Measurements from ENCODE around the gene DALRD3.

Gene DALRD3

GRCh38 chr3:48999085-48999858 lies 19.1 kb downstream of the DALRD3 start:
- no peak overlapping the region for H3K27ac ChIP-seq (ENCODE audit: low read length)
- no peaks in the 10 kb centered on the region for H3K9me3 ChIP-seq (ENCODE audit: control insufficient read depth in 1 of 2, low read length in 2 of 2)
- no peaks in the 10 kb centered on the region for H3K4me1 ChIP-seq (ENCODE audit: control insufficient read depth in 1 of 2, insufficient read depth in 2 of 2, low read length in 2 of 2)
- H3K27me3 ChIP-seq (ENCODE audit: low read depth, low read length), result no peaks in the 10 kb centered on the region
- H3K36me3 ChIP-seq (ENCODE audit: control insufficient read depth in 1 of 2, insufficient read depth in 2 of 2, low read length in 2 of 2), result peaks cover 0 to 3% of the 10 kb centered on the region in 2 donors
- no peak overlapping the region for H3K4me3 ChIP-seq (ENCODE audit: low read depth in 1 of 2, low read length in 2 of 2)

DNA sequence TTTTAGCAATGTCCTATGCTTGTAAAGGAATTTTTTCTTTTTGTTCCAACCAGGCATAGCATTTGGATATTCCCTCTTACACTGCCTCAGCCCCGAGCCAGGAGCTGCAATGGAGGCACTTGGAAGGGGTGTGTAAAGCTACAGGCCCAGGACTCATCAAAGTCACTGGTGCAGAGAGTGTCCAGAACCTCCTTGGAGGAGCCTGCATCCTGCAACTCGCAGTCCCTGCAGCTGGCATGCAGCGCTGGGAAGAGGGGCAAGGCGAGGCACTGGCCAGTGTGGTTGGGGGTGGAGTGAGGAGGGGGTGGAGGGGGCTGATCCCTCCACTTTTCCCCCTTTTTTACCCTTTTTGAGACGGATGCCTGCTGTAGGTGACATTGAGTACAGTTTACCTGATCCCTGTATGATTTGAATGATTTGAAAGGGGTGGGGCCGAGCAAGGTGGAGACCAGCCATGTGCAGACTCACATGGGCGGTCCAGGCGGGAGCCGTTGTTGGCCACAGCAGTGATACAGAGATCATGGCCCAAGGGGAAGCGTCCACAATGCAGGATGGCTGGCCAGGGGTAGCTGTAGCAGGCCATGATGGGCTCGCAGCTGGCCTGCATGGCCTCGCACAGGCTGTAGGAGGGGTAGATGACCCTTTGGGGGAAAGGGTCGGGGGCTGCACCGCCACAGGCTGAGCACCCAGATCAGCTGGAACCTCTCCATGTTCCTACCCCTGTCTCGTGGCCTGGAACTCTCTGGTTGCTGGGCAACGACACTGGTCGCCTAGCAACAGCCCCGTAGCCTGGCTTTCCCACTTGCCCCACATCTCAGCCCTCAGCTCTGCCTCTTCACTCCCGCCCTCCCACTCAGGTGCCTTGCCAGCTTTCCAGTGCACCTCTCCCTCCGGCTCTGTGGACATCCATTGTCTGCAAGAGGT lies 20.4 kb downstream of the DALRD3 start:
- Histone ChIP-seq H3K9me3 (ENCODE audit: control insufficient read depth in 1 of 2, low read length in 2 of 2) (no peaks in the 10 kb centered on the region), H3K27me3 (ENCODE audit: low read depth, low read length) (no peaks in the 10 kb centered on the region), H3K27ac (ENCODE audit: low read length) (no peak overlapping the region), H3K4me3 (ENCODE audit: low read depth in 1 of 2, low read length in 2 of 2) (no peak overlapping the region), H3K4me1 (ENCODE audit: control insufficient read depth in 1 of 2, insufficient read depth in 2 of 2, low read length in 2 of 2) (no peaks in the 10 kb centered on the region), H3K36me3 (ENCODE audit: control insufficient read depth in 1 of 2, insufficient read depth in 2 of 2, low read length in 2 of 2) (peaks cover 0 to 6% of the 10 kb centered on the region in 2 donors)

- peaks cover 0 to 6% of the 10 kb centered on the region in 2 donors for H3K36me3 ChIP-seq (ENCODE audit: control insufficient read depth in 1 of 2, insufficient read depth in 2 of 2, low read length in 2 of 2)
- no peak overlapping the region for H3K27ac ChIP-seq (ENCODE audit: low read length)
- H3K9me3 ChIP-seq (ENCODE audit: control insufficient read depth in 1 of 2, low read length in 2 of 2), result no peaks in the 10 kb centered on the region
- no peaks in the 10 kb centered on the region for H3K27me3 ChIP-seq (ENCODE audit: low read depth, low read length)
- no peak overlapping the region for H3K4me3 ChIP-seq (ENCODE audit: low read depth in 1 of 2, low read length in 2 of 2)
- peaks cover 0 to 1% of the 10 kb centered on the region in 2 donors for H3K4me1 ChIP-seq (ENCODE audit: control insufficient read depth in 1 of 2, insufficient read depth in 2 of 2, low read length in 2 of 2)
Observed at GRCh38 chr3:48997102-48997635, 21.2 kb downstream of the DALRD3 start.

- no peak overlapping the region for H3K27ac ChIP-seq (ENCODE audit: low read length)
- H3K4me3 ChIP-seq (ENCODE audit: low read depth in 1 of 2, low read length in 2 of 2), result no peak overlapping the region
- peaks cover 0 to 6% of the 10 kb centered on the region in 2 donors for H3K36me3 ChIP-seq (ENCODE audit: control insufficient read depth in 1 of 2, insufficient read depth in 2 of 2, low read length in 2 of 2)
- H3K4me1 ChIP-seq (ENCODE audit: control insufficient read depth in 1 of 2, insufficient read depth in 2 of 2, low read length in 2 of 2), result peaks cover 4 to 7% of the 10 kb centered on the region in 2 donors
- H3K9me3 ChIP-seq (ENCODE audit: control insufficient read depth in 1 of 2, low read length in 2 of 2), result no peaks in the 10 kb centered on the region
- H3K27me3 ChIP-seq (ENCODE audit: low read depth, low read length), result no peaks in the 10 kb centered on the region
Observed at GRCh38 chr3:48996640-48997039, 21.7 kb downstream of the DALRD3 start.

DNA sequence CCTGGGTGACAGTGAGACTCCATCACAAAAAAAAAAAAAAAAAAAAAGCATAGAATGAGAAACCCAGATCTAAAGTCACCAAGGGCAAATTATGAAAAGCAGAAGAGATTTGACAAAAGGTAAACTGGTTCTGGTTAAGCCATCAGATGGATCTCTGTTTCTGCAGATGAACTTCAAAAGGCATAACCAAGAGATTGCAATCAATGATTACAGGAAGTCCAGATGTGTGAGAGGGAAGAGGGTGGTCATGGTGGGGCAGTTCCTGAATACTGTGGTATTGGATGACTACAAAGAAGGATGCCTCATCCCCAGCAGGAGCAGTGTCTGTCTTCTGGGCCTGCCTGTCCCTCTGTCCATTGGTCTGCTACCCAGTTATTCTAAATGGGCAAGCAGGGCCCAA lies 24.5 kb downstream of the DALRD3 start:
- H3K27ac ChIP-seq (ENCODE audit: low read length), result no peak overlapping the region
- H3K4me3 ChIP-seq (ENCODE audit: low read depth in 1 of 2, low read length in 2 of 2), result no peak overlapping the region
- H3K4me1 ChIP-seq (ENCODE audit: control insufficient read depth in 1 of 2, insufficient read depth in 2 of 2, low read length in 2 of 2), result peaks cover 15 to 22% of the 10 kb centered on the region in 2 donors
- peaks cover 0 to 6% of the 10 kb centered on the region in 2 donors for H3K36me3 ChIP-seq (ENCODE audit: control insufficient read depth in 1 of 2, insufficient read depth in 2 of 2, low read length in 2 of 2)
- H3K9me3 ChIP-seq (ENCODE audit: control insufficient read depth in 1 of 2, low read length in 2 of 2), result no peaks in the 10 kb centered on the region
- no peaks in the 10 kb centered on the region for H3K27me3 ChIP-seq (ENCODE audit: low read depth, low read length)

DNA sequence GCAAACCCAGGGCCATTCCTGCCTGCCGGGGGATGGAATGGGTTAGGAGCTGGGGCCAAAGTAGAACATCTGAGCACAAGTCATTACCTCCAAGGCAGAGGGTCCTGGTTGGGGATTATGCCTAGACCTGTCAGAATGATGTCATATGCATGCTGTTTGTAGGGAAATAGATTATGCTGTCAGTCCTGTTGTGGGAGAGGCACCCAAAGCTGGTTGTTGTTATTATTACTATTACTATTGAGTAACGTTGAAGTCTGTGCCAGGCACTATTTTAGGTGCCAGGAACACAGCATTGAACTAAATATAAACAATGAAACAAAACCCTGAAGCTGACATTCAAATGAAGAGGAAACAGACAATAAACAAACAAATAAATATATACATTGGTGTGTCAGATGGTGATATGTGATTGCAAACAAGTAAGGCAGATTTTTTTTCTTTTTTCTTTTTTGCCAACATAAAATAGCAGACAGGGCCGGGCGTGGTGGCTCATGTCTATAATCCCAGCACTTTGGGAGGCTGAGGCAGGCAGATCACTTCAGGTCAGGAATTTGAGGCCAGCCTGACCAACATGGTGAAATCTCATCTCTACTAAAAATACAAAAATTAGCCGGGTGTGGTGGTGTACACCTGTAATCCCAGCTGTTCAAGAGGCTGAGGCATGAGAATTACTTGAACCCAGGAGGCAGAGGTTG lies 26.4 kb downstream of the DALRD3 start:
- peak overlapping the region; percentile 89 to 97 for H3K4me3 ChIP-seq (ENCODE audit: low read depth in 1 of 2, low read length in 2 of 2)
- H3K27me3 ChIP-seq (ENCODE audit: low read depth, low read length), result no peaks in the 10 kb centered on the region
- H3K36me3 ChIP-seq (ENCODE audit: control insufficient read depth in 1 of 2, insufficient read depth in 2 of 2, low read length in 2 of 2), result peaks cover 0 to 6% of the 10 kb centered on the region in 2 donors
- H3K27ac ChIP-seq (ENCODE audit: low read length), result no peak overlapping the region
- H3K9me3 ChIP-seq (ENCODE audit: control insufficient read depth in 1 of 2, low read length in 2 of 2), result no peaks in the 10 kb centered on the region
- H3K4me1 ChIP-seq (ENCODE audit: control insufficient read depth in 1 of 2, insufficient read depth in 2 of 2, low read length in 2 of 2), result peaks cover 15 to 23% of the 10 kb centered on the region in 2 donors

DNA sequence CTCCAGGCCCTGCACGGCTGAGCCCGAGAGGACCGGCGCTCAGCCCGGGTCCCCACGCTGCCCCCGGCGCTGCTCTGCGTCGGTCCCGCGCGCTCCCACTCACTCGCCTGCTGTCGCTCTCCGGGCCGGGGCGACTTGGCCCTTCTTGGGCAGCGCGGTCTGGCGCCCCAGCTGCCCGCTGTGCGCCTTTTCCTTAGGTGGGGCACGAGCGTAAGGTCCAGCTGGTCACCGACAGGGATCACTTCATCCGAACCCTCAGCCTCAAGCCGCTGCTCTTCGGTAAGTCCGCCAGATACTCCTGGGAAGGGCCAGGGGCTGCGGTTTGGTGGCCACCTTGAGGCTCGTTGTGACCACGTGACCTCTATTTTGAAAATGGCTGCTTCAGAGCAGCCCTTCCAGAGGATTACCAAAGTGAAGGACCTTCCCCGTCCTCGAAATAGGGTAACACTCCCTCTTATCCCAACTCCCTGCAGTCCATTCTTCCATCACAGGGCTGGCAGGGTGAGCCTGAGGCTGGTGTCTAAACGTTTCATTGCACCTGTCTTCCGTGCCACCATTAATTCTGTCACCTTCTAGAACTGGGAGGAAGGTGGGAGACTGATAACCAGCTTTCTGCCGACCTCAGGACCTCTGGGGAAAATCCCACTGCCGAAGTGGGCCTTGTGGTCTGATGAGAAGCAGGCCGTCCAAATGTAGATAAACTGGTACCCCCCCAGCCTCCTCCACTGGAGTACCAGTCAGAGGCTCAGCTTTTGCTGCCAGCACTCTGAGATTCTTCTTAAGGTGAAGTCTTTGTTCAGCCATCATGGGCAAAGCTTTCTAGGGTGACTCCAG lies 27.5 kb downstream of the DALRD3 start:
- Histone ChIP-seq H3K9me3 (ENCODE audit: control insufficient read depth in 1 of 2, low read length in 2 of 2) (no peaks in the 10 kb centered on the region), H3K4me1 (ENCODE audit: control insufficient read depth in 1 of 2, insufficient read depth in 2 of 2, low read length in 2 of 2) (peaks cover 15 to 23% of the 10 kb centered on the region in 2 donors), H3K4me3 (ENCODE audit: low read depth in 1 of 2, low read length in 2 of 2) (peak overlapping the region; percentile 89 to 97), H3K36me3 (ENCODE audit: control insufficient read depth in 1 of 2, insufficient read depth in 2 of 2, low read length in 2 of 2) (peaks cover 9 to 10% of the 10 kb centered on the region in 2 donors), H3K27me3 (ENCODE audit: low read depth, low read length) (no peaks in the 10 kb centered on the region), H3K27ac (ENCODE audit: low read length) (peak overlapping the region; percentile 53)

DNA sequence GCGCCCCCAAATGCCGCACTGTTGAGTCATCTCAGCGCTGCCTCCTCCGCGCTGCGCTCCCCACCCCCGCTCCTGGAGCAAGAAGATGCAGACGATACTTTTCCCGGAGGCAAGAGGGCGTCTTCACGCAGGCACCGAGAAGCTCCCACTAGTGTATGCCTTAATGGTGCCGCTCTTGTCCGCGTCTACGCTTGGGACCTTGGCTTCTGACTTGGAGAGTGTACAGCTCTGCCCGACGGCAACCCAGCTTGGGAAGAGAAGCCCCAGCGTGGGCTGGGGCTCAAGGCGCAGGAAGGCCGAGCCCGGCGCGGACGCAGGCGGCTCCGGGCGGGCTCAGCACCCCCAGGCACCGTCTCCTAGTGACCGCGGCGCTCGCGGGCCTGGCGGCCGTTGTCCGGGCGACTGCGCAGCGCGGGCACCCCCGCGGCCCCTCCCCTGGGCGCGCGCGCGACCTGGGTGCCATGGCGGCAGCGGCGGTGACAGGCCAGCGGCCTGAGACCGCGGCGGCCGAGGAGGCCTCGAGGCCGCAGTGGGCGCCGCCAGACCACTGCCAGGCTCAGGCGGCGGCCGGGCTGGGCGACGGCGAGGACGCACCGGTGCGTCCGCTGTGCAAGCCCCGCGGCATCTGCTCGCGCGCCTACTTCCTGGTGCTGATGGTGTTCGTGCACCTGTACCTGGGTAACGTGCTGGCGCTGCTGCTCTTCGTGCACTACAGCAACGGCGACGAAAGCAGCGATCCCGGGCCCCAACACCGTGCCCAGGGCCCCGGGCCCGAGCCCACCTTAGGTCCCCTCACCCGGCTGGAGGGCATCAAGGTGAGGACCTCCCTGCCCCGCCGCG lies 28.4 kb downstream of the DALRD3 start, which contains the start of gene P4HTM:
TSS of gene P4HTM (plus strand) at position 446 of the 840 bp plus-strand sequence. CDS start at position 462, 16 bp downstream.
- Histone ChIP-seq H3K27ac (ENCODE audit: low read length) (peak within 1 kb of the TSS; percentile 96), H3K9me3 (ENCODE audit: control insufficient read depth in 1 of 2, low read length in 2 of 2) (no peaks in the 10 kb centered on the region), H3K4me1 (ENCODE audit: control insufficient read depth in 1 of 2, insufficient read depth in 2 of 2, low read length in 2 of 2) (peaks cover 15 to 23% of the 10 kb centered on the region in 2 donors)

DNA sequence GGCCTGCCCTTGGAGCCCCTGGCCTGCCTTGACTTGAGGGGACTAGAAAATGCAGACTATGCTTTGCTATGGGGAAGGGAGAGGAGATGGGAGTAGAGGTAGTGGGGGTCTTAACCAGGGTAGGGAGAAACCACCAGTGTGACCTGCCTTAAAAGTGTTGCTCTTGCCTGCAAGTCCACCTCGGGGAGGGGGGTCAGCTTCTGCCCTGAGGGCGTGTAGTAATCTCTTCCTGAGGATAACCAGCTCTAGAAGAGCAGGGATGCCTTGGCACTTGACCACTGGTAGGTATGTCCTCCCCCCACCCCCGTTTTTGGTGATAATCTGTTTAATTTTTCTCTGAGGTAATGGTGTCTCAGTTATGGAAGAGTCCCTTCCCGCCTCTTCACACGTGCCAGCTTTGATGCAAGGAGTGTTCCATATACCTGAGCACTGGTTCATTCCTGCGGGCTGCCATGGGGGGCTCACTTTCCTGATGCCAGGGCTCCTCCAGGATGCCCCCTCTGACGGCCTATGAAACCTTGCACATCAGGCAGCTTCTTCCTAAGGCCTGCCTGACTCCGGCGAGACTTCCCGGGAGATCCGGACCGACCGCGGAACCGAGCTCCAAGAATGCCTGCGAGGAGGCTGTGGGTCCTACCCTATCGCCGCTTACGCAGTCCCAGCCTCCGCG lies 29.1 kb downstream of the DALRD3 start:
- peaks cover 15 to 23% of the 10 kb centered on the region in 2 donors for H3K4me1 ChIP-seq (ENCODE audit: control insufficient read depth in 1 of 2, insufficient read depth in 2 of 2, low read length in 2 of 2)
- H3K27me3 ChIP-seq (ENCODE audit: low read depth, low read length), result no peaks in the 10 kb centered on the region
- H3K4me3 ChIP-seq (ENCODE audit: low read depth in 1 of 2, low read length in 2 of 2), result peak overlapping the region; percentile 73 to 97
- H3K36me3 ChIP-seq (ENCODE audit: control insufficient read depth in 1 of 2, insufficient read depth in 2 of 2, low read length in 2 of 2), result peaks cover 15 to 17% of the 10 kb centered on the region in 2 donors
- no peaks in the 10 kb centered on the region for H3K9me3 ChIP-seq (ENCODE audit: control insufficient read depth in 1 of 2, low read length in 2 of 2)
- peak overlapping the region; percentile 96 for H3K27ac ChIP-seq (ENCODE audit: low read length)

More for the DNA sequence above, 28.4 kb downstream of the DALRD3 start, which contains the start of gene P4HTM:
- H3K27me3 ChIP-seq (ENCODE audit: low read depth, low read length), result no peaks in the 10 kb centered on the region
- peak within 1 kb of the TSS; percentile 89 to 97 for H3K4me3 ChIP-seq (ENCODE audit: low read depth in 1 of 2, low read length in 2 of 2)
- peaks cover 11 to 12% of the 10 kb centered on the region in 2 donors for H3K36me3 ChIP-seq (ENCODE audit: control insufficient read depth in 1 of 2, insufficient read depth in 2 of 2, low read length in 2 of 2)
